ENCODE data around the gene FAM111B.

GRCh38 chr11:59175091-59175501 lies 68.1 kb downstream of the FAM111B start:
- TF ChIP-seq POLR2A (IDR thresholded peaks at IDR 0.05) = no peak
- TF ChIP-seq CTCF (IDR thresholded peaks at IDR 0.05) = no peak
